Measurements from ENCODE around the gene PEX14.

Gene PEX14

DNA sequence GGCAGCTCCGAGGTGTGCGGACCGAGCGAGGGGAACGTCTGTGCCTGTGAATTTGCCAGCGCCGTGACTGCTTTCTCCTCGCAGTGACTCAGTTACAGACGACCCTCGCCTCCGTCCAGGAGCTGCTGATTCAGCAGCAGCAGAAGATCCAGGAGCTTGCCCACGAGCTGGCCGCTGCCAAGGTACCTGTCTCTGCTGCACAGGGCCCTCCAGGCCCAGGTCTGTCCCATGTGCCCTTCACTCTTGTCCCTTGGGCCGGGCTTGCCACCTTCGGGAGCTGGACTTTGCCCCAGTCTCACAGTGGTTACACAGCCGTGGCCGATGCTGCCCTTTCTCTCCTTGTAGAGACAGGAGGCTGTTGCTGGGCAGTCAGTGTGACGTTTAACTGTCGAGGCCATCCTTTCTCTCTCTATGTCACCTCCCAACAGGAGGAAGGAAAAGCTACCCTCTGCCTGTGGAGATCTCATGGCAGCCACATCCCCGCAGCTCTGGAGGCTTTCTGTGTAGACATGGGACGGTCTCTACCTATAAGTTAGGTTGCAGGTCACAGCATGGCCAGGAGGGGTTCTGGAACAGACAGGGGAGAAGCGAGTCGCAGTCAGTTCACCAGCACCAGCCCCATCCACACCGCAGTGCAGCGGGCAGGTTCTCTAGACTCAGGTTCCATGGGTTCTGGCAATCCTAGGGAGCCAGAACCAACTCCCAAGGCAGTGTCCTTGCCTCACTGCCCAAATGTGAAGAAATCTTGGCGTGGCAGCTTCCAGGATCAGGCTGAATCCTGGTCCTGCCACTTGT, 149.7 kb downstream of the PEX14 start:
- 97% methylated on average over 26 of the region's 26 CpGs for WGBS
- H2BK12ac ChIP-seq (ENCODE audit: low read length in 2 of 2) = no peak overlapping the region
- H3K36me3 ChIP-seq (ENCODE audit: control insufficient read depth in 1 of 2, insufficient read depth in 2 of 2, low read depth in 1 of 2, low read length in 2 of 2) = peaks cover 29 to 62% of the 10 kb centered on the region in 2 experiments
- H3K9ac ChIP-seq (ENCODE audit: low read length) = no peak overlapping the region
- no peak overlapping the region for H4K8ac ChIP-seq (ENCODE audit: low read length)
- no peak overlapping the region for H2BK15ac ChIP-seq (ENCODE audit: low read depth, poor library complexity, severe bottlenecking)
- H3K27me3 ChIP-seq (ENCODE audit: control insufficient read depth in 1 of 2, insufficient read depth in 1 of 2, low read length in 2 of 2) = no peaks in the 10 kb centered on the region
- H3K18ac ChIP-seq (ENCODE audit: low read depth in 1 of 2, low read length in 2 of 2) = no peak overlapping the region
- H2AK5ac ChIP-seq (ENCODE audit: low read length, severe bottlenecking) = no peak overlapping the region
- H2BK5ac ChIP-seq (ENCODE audit: low read depth, low read length, poor library complexity, severe bottlenecking) = no peak overlapping the region
- no peak overlapping the region for H2AFZ ChIP-seq (ENCODE audit: low read depth, low read length)
- no peak overlapping the region for H3K27ac ChIP-seq (ENCODE audit: low read length, poor library complexity, severe bottlenecking)
- H3K4ac ChIP-seq (ENCODE audit: low read depth in 1 of 2, low read length in 2 of 2) = no peak overlapping the region
- no peak overlapping the region for H4K91ac ChIP-seq (ENCODE audit: low read length)
- H3K23ac ChIP-seq (ENCODE audit: low read length in 2 of 2) = no peak overlapping the region
- no peaks in the 10 kb centered on the region for H3K4me1 ChIP-seq (ENCODE audit: control insufficient read depth, insufficient read depth, low read depth, low read length)
- peaks cover 1% of the 10 kb centered on the region for H3K79me1 ChIP-seq (replicated peaks; ENCODE audit: low read length, poor library complexity, severe bottlenecking)
- DNase-seq = no peak
- H3K4me2 ChIP-seq (ENCODE audit: low read length, poor library complexity, severe bottlenecking) = no peak overlapping the region
- H3K9me3 ChIP-seq (ENCODE audit: control insufficient read depth, low read length) = no peaks in the 10 kb centered on the region
- H3K4me3 ChIP-seq (ENCODE audit: insufficient read depth in 1 of 2, low read depth in 1 of 2, low read length in 2 of 2) = no peak overlapping the region
- H2BK120ac ChIP-seq (ENCODE audit: low read depth, low read length) = no peak overlapping the region
- no peak overlapping the region for H3K14ac ChIP-seq (ENCODE audit: low read length in 2 of 2)

GRCh38 chr1:10625076-10625475, 150.3 kb downstream of the PEX14 start:
- no peak overlapping the region for H3K18ac ChIP-seq (ENCODE audit: low read depth in 1 of 2, low read length in 2 of 2)
- H3K9ac ChIP-seq (ENCODE audit: low read length) = no peak overlapping the region
- no peaks in the 10 kb centered on the region for H3K9me3 ChIP-seq (ENCODE audit: control insufficient read depth, low read length)
- no peak for DNase-seq
- H2BK15ac ChIP-seq (ENCODE audit: low read depth, poor library complexity, severe bottlenecking) = no peak overlapping the region
- no peaks in the 10 kb centered on the region for H3K27me3 ChIP-seq (ENCODE audit: control insufficient read depth in 1 of 2, insufficient read depth in 1 of 2, low read length in 2 of 2)
- H3K79me1 ChIP-seq (replicated peaks; ENCODE audit: low read length, poor library complexity, severe bottlenecking) = peaks cover 1% of the 10 kb centered on the region
- H2AK5ac ChIP-seq (ENCODE audit: low read length, severe bottlenecking) = no peak overlapping the region
- 99% methylated on average over 9 of the region's 9 CpGs for WGBS
- H2BK5ac ChIP-seq (ENCODE audit: low read depth, low read length, poor library complexity, severe bottlenecking) = no peak overlapping the region
- no peak overlapping the region for H3K27ac ChIP-seq (ENCODE audit: low read length, poor library complexity, severe bottlenecking)
- H3K23ac ChIP-seq (ENCODE audit: low read length in 2 of 2) = no peak overlapping the region
- H2BK12ac ChIP-seq (ENCODE audit: low read length in 2 of 2) = no peak overlapping the region
- no peak overlapping the region for H3K4me2 ChIP-seq (ENCODE audit: low read length, poor library complexity, severe bottlenecking)
- no peaks in the 10 kb centered on the region for H3K4me1 ChIP-seq (ENCODE audit: control insufficient read depth, insufficient read depth, low read depth, low read length)
- no peak overlapping the region for H4K91ac ChIP-seq (ENCODE audit: low read length)
- no peak overlapping the region for H3K14ac ChIP-seq (ENCODE audit: low read length in 2 of 2)
- no peak overlapping the region for H2BK120ac ChIP-seq (ENCODE audit: low read depth, low read length)
- H2AFZ ChIP-seq (ENCODE audit: low read depth, low read length) = no peak overlapping the region
- no peak overlapping the region for H4K8ac ChIP-seq (ENCODE audit: low read length)
- H3K36me3 ChIP-seq (ENCODE audit: control insufficient read depth in 1 of 2, insufficient read depth in 2 of 2, low read depth in 1 of 2, low read length in 2 of 2) = peaks cover 29 to 68% of the 10 kb centered on the region in 2 experiments
- no peak overlapping the region for H3K4ac ChIP-seq (ENCODE audit: low read depth in 1 of 2, low read length in 2 of 2)
- H3K4me3 ChIP-seq (ENCODE audit: insufficient read depth in 1 of 2, low read depth in 1 of 2, low read length in 2 of 2) = no peak overlapping the region

GRCh38 chr1:10625554-10625953, 150.8 kb downstream of the PEX14 start:
- H3K14ac ChIP-seq (ENCODE audit: low read length in 2 of 2) = no peak overlapping the region

GRCh38 chr1:10626131-10626731, 151.5 kb downstream of the PEX14 start:
- peaks cover 1% of the 10 kb centered on the region for H3K79me1 ChIP-seq (replicated peaks; ENCODE audit: low read length, poor library complexity, severe bottlenecking)
- no peaks in the 10 kb centered on the region for H3K9me3 ChIP-seq (ENCODE audit: control insufficient read depth, low read length)
- H3K36me3 ChIP-seq (ENCODE audit: control insufficient read depth in 1 of 2, insufficient read depth in 2 of 2, low read depth in 1 of 2, low read length in 2 of 2) = peaks cover 31 to 77% of the 10 kb centered on the region in 2 experiments
- H3K4me1 ChIP-seq (ENCODE audit: control insufficient read depth, insufficient read depth, low read depth, low read length) = peaks cover 6% of the 10 kb centered on the region
- H4K91ac ChIP-seq (ENCODE audit: low read length) = no peak overlapping the region
- no peak overlapping the region for H3K18ac ChIP-seq (ENCODE audit: low read depth in 1 of 2, low read length in 2 of 2)
- no peak overlapping the region for H3K23ac ChIP-seq (ENCODE audit: low read length in 2 of 2)
- H3K27me3 ChIP-seq (ENCODE audit: control insufficient read depth in 1 of 2, insufficient read depth in 1 of 2, low read length in 2 of 2) = no peaks in the 10 kb centered on the region
- no peak for DNase-seq
- H3K14ac ChIP-seq (ENCODE audit: low read length in 2 of 2) = no peak overlapping the region
- no peak overlapping the region for H2BK15ac ChIP-seq (ENCODE audit: low read depth, poor library complexity, severe bottlenecking)
- H3K4me3 ChIP-seq (ENCODE audit: insufficient read depth in 1 of 2, low read depth in 1 of 2, low read length in 2 of 2) = no peak overlapping the region
- no peak overlapping the region for H3K4ac ChIP-seq (ENCODE audit: low read depth in 1 of 2, low read length in 2 of 2)
- no peak overlapping the region for H4K8ac ChIP-seq (ENCODE audit: low read length)
- H2BK120ac ChIP-seq (ENCODE audit: low read depth, low read length) = no peak overlapping the region
- H3K4me2 ChIP-seq (ENCODE audit: low read length, poor library complexity, severe bottlenecking) = no peak overlapping the region
- 95% methylated on average over 13 of the region's 13 CpGs for WGBS
- H3K9ac ChIP-seq (ENCODE audit: low read length) = no peak overlapping the region
- H2BK12ac ChIP-seq (ENCODE audit: low read length in 2 of 2) = no peak overlapping the region
- no peak overlapping the region for H2BK5ac ChIP-seq (ENCODE audit: low read depth, low read length, poor library complexity, severe bottlenecking)
- H3K27ac ChIP-seq (ENCODE audit: low read length, poor library complexity, severe bottlenecking) = no peak overlapping the region
- no peak overlapping the region for H2AK5ac ChIP-seq (ENCODE audit: low read length, severe bottlenecking)
- H2AFZ ChIP-seq (ENCODE audit: low read depth, low read length) = no peak overlapping the region

More at GRCh38 chr1:10625554-10625953, 150.8 kb downstream of the PEX14 start:
- peaks cover 1% of the 10 kb centered on the region for H3K79me1 ChIP-seq (replicated peaks; ENCODE audit: low read length, poor library complexity, severe bottlenecking)
- H2BK120ac ChIP-seq (ENCODE audit: low read depth, low read length) = no peak overlapping the region
- 85% methylated on average over 9 of the region's 10 CpGs for WGBS
- no peak overlapping the region for H3K4me2 ChIP-seq (ENCODE audit: low read length, poor library complexity, severe bottlenecking)
- no peak overlapping the region for H3K18ac ChIP-seq (ENCODE audit: low read depth in 1 of 2, low read length in 2 of 2)
- H3K4me3 ChIP-seq (ENCODE audit: insufficient read depth in 1 of 2, low read depth in 1 of 2, low read length in 2 of 2) = no peak overlapping the region
- H3K4ac ChIP-seq (ENCODE audit: low read depth in 1 of 2, low read length in 2 of 2) = no peak overlapping the region
- H3K9ac ChIP-seq (ENCODE audit: low read length) = no peak overlapping the region
- no peaks in the 10 kb centered on the region for H3K27me3 ChIP-seq (ENCODE audit: control insufficient read depth in 1 of 2, insufficient read depth in 1 of 2, low read length in 2 of 2)
- H3K4me1 ChIP-seq (ENCODE audit: control insufficient read depth, insufficient read depth, low read depth, low read length) = peaks cover 2% of the 10 kb centered on the region
- DNase-seq = no peak
- no peak overlapping the region for H3K23ac ChIP-seq (ENCODE audit: low read length in 2 of 2)
- H3K36me3 ChIP-seq (ENCODE audit: control insufficient read depth in 1 of 2, insufficient read depth in 2 of 2, low read depth in 1 of 2, low read length in 2 of 2) = peaks cover 29 to 73% of the 10 kb centered on the region in 2 experiments
- no peak overlapping the region for H2AFZ ChIP-seq (ENCODE audit: low read depth, low read length)
- H2BK12ac ChIP-seq (ENCODE audit: low read length in 2 of 2) = no peak overlapping the region
- H2AK5ac ChIP-seq (ENCODE audit: low read length, severe bottlenecking) = no peak overlapping the region
- no peak overlapping the region for H2BK5ac ChIP-seq (ENCODE audit: low read depth, low read length, poor library complexity, severe bottlenecking)
- H4K91ac ChIP-seq (ENCODE audit: low read length) = no peak overlapping the region
- no peak overlapping the region for H2BK15ac ChIP-seq (ENCODE audit: low read depth, poor library complexity, severe bottlenecking)
- H3K27ac ChIP-seq (ENCODE audit: low read length, poor library complexity, severe bottlenecking) = no peak overlapping the region
- no peak overlapping the region for H4K8ac ChIP-seq (ENCODE audit: low read length)
- H3K9me3 ChIP-seq (ENCODE audit: control insufficient read depth, low read length) = no peaks in the 10 kb centered on the region

Data from mesenchymal stem cell (in vitro differentiated cells and primary cell).